Testis (tissue), 3 donors: ENCODE data around the gene AICDA. TPM values are rescaled to one million over a fixed set of nuclear protein-coding genes. Genes with fewer than 3 reads are reported as not detected.
"Not testable (repeated sequence)": the region's sequence is repeated elsewhere in the genome, so short reads cannot be mapped to it uniquely, and the experiment has no call there.

Experiments
- DNase-seq: peaks from one replicate; pipeline ENCODE4 v3.0.0-alpha.2; 2019
- H3K27ac ChIP-seq, 2 donors: fragments of 200-600 bp; sonication (generic); one replicate each; pipeline ENCODE4 v1.5.1; 2019
- H3K27me3 ChIP-seq: fragments of 200-600 bp; sonication (generic); one replicate; pipeline ENCODE4 v1.5.1; 2019
- H3K36me3 ChIP-seq: fragments of 200-600 bp; sonication (generic); one replicate; pipeline ENCODE4 v1.5.1; 2017; ENCODE audit warnings: low read depth; ENCODE audit errors: missing control alignments
- H3K4me1 ChIP-seq: fragments of 200-600 bp; sonication (generic); one replicate; pipeline ENCODE4 v1.5.1; 2019
- H3K4me3 ChIP-seq, 2 donors: fragments of 200-600 bp; sonication (generic); one replicate each; pipeline ENCODE4 v1.5.1; 2017 to 2019
- H3K9me3 ChIP-seq: fragments of 200-600 bp; sonication (generic); one replicate; pipeline ENCODE4 v1.5.1; 2017
- POLR2A ChIP-seq: fragments of 450-650 bp; IDR thresholded peaks from one replicate; pipeline ENCODE4 v1.6.1; 2017; ENCODE audit warnings: antibody characterized with exemption, mild to moderate bottlenecking, moderate library complexity
- WGBS, 2 donors: methylation state at CpG; one replicate each; pipeline ENCODE4 v1.1.5; 2018; 5-methylcytosine and 5-hydroxymethylcytosine counted together
- intact Hi-C: fragments of 100-400 bp; cut with DNase I; formaldehyde crosslinking; loops from one replicate; pipeline ENCODE4 v1.15.1; 2023; ENCODE audit warnings: low total_unique reads
- polyA plus RNA-seq: library from polyadenylated mRNA; stranded (reverse); fragments of 350-450 nt; fragmentation: Illumina TruSeq; extraction: RNeasy Lipid Tissue Mini Kit (QIAGEN cat#74804); gene quantifications from one replicate; pipeline ENCODE4 v1.2.3, GENCODE V29; 2014; ENCODE audit warnings: low read depth, low replicate concordance; ENCODE audit not compliant: insufficient read depth
- total RNA-seq, 2 donors: library from RNA; depleted of rRNA; stranded (reverse); fragments of >200 nt; gene quantifications; one replicate each; pipeline ENCODE4 v1.2.3, GENCODE V29; 2016
- TF ChIP-seq, protein P1 (sequence below), 3 experiments: fragments of 450-650 bp in 2 of 3; fragments of 200-600 bp in 1 of 3; sonication (generic) in 1 of 3; IDR thresholded peaks; one replicate each; pipeline ENCODE4 v1.5.1; 2016 to 2019; ENCODE audit warnings: antibody characterized with exemption in 3 of 3, mild to moderate bottlenecking in 2 of 3, moderate library complexity in 1 of 3

AICDA gene
- total and polyA plus RNA-seq, 3 donors from 2014 or later: 0.11 TPM; not detected in 2

DNA sequence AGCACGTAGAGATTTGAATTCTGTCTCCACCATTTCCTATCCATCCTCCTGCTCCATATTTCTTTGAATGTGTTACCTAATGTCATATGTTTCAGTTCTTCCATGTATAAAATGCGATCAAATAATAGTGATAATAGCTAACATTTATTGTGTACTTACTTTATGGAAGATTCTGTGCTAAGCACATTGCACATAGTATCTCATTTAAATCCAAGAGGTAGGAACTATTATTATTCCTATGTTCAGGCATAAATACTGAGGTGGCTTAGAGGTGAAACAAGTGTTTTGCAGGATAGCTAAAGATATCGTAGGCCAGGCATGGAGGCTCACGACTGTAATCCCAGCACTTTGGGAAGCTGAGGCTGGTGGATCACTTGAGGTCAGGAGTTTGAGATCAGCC lies 17.5 kb upstream of the AICDA start:
- intact Hi-C loops: no loop called here
- WGBS, 2 donors: 92 to 93% methylated on average over 4 of the region's 4 CpGs
- no peaks in the 10 kb centered on the region for H3K27me3 ChIP-seq
- H3K36me3 ChIP-seq: no peaks in the 10 kb centered on the region
- peaks cover 4% of the 10 kb centered on the region for H3K4me1 ChIP-seq
- H3K9me3 ChIP-seq: no peaks in the 10 kb centered on the region
- H3K27ac ChIP-seq: no peak overlapping the region
- TF ChIP-seq POLR2A: no peak
- TF ChIP-seq, protein P1, sequence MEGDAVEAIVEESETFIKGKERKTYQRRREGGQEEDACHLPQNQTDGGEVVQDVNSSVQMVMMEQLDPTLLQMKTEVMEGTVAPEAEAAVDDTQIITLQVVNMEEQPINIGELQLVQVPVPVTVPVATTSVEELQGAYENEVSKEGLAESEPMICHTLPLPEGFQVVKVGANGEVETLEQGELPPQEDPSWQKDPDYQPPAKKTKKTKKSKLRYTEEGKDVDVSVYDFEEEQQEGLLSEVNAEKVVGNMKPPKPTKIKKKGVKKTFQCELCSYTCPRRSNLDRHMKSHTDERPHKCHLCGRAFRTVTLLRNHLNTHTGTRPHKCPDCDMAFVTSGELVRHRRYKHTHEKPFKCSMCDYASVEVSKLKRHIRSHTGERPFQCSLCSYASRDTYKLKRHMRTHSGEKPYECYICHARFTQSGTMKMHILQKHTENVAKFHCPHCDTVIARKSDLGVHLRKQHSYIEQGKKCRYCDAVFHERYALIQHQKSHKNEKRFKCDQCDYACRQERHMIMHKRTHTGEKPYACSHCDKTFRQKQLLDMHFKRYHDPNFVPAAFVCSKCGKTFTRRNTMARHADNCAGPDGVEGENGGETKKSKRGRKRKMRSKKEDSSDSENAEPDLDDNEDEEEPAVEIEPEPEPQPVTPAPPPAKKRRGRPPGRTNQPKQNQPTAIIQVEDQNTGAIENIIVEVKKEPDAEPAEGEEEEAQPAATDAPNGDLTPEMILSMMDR (IDR thresholded peaks at IDR 0.05): no peak
- no peak overlapping the region for H3K4me3 ChIP-seq
- DNase-seq: no peak

DNA sequence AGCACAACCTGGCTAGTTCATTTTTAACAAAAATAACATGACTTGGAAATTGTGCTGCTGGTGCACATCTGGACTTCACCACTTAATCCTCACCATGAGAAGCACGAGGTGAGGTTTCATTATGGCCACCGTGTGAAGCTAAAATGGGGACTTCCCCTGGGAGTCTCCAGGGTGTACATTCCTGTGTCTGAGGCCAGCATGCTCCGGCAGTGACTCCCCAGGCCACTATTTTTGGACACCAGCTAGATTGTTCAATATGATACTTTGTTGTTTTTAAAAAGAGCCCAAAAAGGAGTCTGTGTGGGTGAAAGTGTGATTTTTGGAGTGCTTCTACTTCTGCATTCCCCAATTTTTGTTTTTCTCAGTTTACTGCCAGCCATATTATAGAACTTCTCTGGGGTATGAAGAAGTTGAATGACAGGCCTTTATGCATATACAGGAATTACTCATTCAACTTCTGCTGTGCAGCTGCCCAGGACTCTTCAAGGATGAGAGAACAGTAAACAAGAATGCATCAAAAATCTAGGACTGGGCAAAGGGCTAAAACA lies 16.9 kb upstream of the AICDA start:
- H3K4me1 ChIP-seq: peaks cover 4% of the 10 kb centered on the region
- no peak overlapping the region for H3K4me3 ChIP-seq
- intact Hi-C loops: no loop called here
- no peak overlapping the region for H3K27ac ChIP-seq
- no peak for DNase-seq
- TF ChIP-seq, protein P1 (IDR thresholded peaks at IDR 0.05): no peak
- no peak for TF ChIP-seq POLR2A
- H3K9me3 ChIP-seq: no peaks in the 10 kb centered on the region
- no peaks in the 10 kb centered on the region for H3K36me3 ChIP-seq
- 15 to 34% methylated on average over 3 of the region's 3 CpGs for WGBS, 2 donors
- no peaks in the 10 kb centered on the region for H3K27me3 ChIP-seq

DNA sequence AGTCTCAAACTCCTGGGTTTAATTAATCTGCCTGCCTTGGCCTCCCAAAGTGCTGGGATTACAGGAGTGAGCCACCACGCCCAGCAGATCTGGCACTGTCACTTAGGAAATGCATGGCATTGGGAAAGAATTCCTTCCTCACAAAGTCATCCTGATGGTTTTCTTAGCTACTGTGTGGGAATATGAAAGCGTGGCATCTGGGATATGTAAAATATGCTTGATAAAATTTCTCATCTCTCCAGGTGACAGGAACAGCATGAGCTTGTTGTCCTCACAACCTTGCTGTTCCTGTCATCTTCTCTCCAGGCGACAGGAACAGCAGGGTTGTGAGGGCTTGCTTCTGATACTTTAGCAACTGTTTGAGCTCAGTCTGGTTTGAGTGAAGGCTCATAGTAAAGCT lies 16.1 kb upstream of the AICDA start:
- TF ChIP-seq, protein P1 (IDR thresholded peaks at IDR 0.05): no peak
- no peak for TF ChIP-seq POLR2A

DNA sequence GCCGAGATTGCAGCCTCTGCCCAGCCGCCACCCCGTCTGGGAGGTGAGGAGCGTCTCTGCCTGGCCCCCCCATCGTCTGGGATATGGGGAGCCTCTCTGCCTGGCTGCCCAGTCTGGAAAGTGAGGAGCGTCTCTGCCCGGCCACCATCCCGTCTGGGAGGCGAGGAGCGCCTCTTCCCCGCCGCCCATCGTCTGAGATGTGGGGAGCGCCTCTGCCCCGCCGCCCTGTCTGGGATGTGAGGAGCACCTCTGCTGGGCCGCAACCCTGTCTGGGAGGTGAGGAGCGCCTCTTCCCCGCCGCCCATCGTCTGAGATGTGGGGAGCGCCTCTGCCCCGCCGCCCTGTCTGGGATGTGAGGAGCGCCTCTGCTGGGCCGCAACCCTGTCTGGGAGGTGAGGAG lies 12.1 kb upstream of the AICDA start:
- H3K9me3 ChIP-seq, H3K27me3 ChIP-seq, H3K27ac ChIP-seq, H3K4me1 ChIP-seq, DNase-seq, H3K36me3 ChIP-seq, intact Hi-C loops: not testable (repeated sequence)
- 96% methylated on average over 25 of the region's 26 CpGs; no CpG with 5 or more reads in 1 of the 2 donors for WGBS, 2 donors
- H3K4me3 ChIP-seq: peak overlapping the region in 1 of 2 donors; percentile 3

More for the DNA sequence above, 16.1 kb upstream of the AICDA start:
- peaks cover 4% of the 10 kb centered on the region for H3K4me1 ChIP-seq
- no peaks in the 10 kb centered on the region for H3K27me3 ChIP-seq
- no peak for DNase-seq
- WGBS, 2 donors: 89 to 90% methylated on average over 3 of the region's 3 CpGs
- no peaks in the 10 kb centered on the region for H3K9me3 ChIP-seq
- H3K36me3 ChIP-seq: no peaks in the 10 kb centered on the region
- no peak overlapping the region for H3K4me3 ChIP-seq
- intact Hi-C loops: no loop called here
- no peak overlapping the region for H3K27ac ChIP-seq

DNA sequence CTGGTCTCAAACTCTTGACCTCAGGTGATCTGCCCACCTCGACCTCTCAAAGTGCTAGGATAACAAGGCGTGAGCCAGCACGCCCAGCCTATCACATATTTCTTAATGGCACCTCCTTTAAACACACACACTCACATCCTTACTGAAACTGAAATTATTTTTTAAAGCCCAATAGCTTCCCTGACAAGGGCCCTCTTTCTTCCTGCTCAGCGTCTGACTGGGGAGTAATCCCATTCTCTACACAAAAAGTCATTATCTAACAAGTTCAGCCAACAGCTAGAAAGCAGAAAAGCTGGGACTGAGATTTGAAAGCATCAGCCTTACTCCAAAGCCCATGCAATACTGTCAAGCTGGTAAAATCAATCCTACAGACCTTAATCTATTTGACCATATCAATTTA lies 10.0 kb upstream of the AICDA start:
- TF ChIP-seq, protein P1 (IDR thresholded peaks at IDR 0.05): no peak
- no peak for TF ChIP-seq POLR2A
- WGBS, 2 donors: 69 to 81% methylated on average over 4 of the region's 4 CpGs
- Histone ChIP-seq H3K27me3 (no peaks in the 10 kb centered on the region), H3K27ac (no peak overlapping the region), H3K36me3 (no peaks in the 10 kb centered on the region), H3K4me3 (no peak overlapping the region), H3K9me3 (no peaks in the 10 kb centered on the region), H3K4me1 (no peaks in the 10 kb centered on the region)
- no peak for DNase-seq
- intact Hi-C loops: no loop called here
